Cardiac muscle cell (in vitro differentiated cells and primary cell): ENCODE measurements around the gene ZSCAN31. TPM values are rescaled to one million over a fixed set of nuclear protein-coding genes. Genes with fewer than 3 reads are reported as not detected.
A peak's percentile ranks its signal among the peaks of the same experiment; 100 is the strongest.

Experiments
- DNase-seq, 2 donors: peaks; one replicate each; pipeline versions ENCODE4 v3.0.0 to v3.0.0-alpha.2; 2010 to 2017; ENCODE audit warnings: low read depth in 1 of 2, low spot score in 1 of 2
- H3K27ac ChIP-seq: fragments of 200-600 bp; sonication (generic); 2 replicates; pipeline ENCODE4 v1.5.1; 2016
- H3K27me3 ChIP-seq: fragments of 200-600 bp; sonication (generic); 2 replicates; pipeline ENCODE4 v1.6.0; 2016; ENCODE audit warnings: control low read depth
- H3K36me3 ChIP-seq: fragments of 200-600 bp; sonication (generic); 2 replicates; pipeline ENCODE4 v1.5.1; 2016; ENCODE audit warnings: control low read depth
- H3K4me1 ChIP-seq: fragments of 200-600 bp; sonication (generic); 2 replicates; pipeline ENCODE4 v1.8.1; 2017; ENCODE audit warnings: low read depth, mild to moderate bottlenecking, mixed run types
- H3K4me3 ChIP-seq: fragments of 200-600 bp; sonication (generic); 2 replicates; pipeline ENCODE4 v1.5.1; 2016; ENCODE audit warnings: mild to moderate bottlenecking
- H3K9me3 ChIP-seq: fragments of 200-600 bp; sonication (generic); 2 replicates; pipeline ENCODE4 v1.5.1; 2017; ENCODE audit warnings: low read depth, mild to moderate bottlenecking, control low read depth
- CTCF ChIP-seq: IDR thresholded peaks from 2 replicates; pipeline ENCODE4 v1.5.1; 2012; ENCODE audit warnings: low read depth, mild to moderate bottlenecking, low read length
- polyA plus RNA-seq: library from polyadenylated mRNA; unstranded; fragments of >200 nt; fragmentation: Nextera tagmentation; extraction: Ambion mirVana; gene quantifications from 2 replicates; pipeline ENCODE4 v1.2.1, GENCODE V29; 2016
- total RNA-seq: library from RNA; depleted of rRNA; stranded (reverse); fragments of >200 nt; gene quantifications from 2 replicates; pipeline ENCODE4 v1.2.3, GENCODE V29; 2016

ZSCAN31 gene
- total and polyA plus RNA-seq, 2 experiments from 2014 or later = 3.8 to 8.1 TPM

- H3K36me3 ChIP-seq = no peaks in the 10 kb centered on the region
- no peak for TF ChIP-seq CTCF
- H3K9me3 ChIP-seq = no peaks in the 10 kb centered on the region
- H3K4me3 ChIP-seq = peak overlapping the region; percentile 18
- H3K27ac ChIP-seq = peak overlapping the region; percentile 100
- no peak for DNase-seq
- no peaks in the 10 kb centered on the region for H3K27me3 ChIP-seq
- peaks cover 5% of the 10 kb centered on the region for H3K4me1 ChIP-seq
These were observed 1.5 kb downstream of the ZSCAN31 start for GRCh38 chr6:28334286-28335039.

GRCh38 chr6:28333599-28334018 is 2.3 kb downstream of the ZSCAN31 start:
- Histone ChIP-seq H3K27ac (no peak overlapping the region), H3K9me3 (no peaks in the 10 kb centered on the region), H3K36me3 (no peaks in the 10 kb centered on the region), H3K4me1 (peaks cover 5% of the 10 kb centered on the region), H3K27me3 (no peaks in the 10 kb centered on the region), H3K4me3 (no peak overlapping the region)
- no peak for DNase-seq
- TF ChIP-seq CTCF = no peak

- TF ChIP-seq CTCF = no peak
These were observed 2.9 kb downstream of the ZSCAN31 start for GRCh38 chr6:28333047-28333446.

GRCh38 chr6:28330041-28330440 is 5.9 kb downstream of the ZSCAN31 start:
- TF ChIP-seq CTCF = no peak

More at GRCh38 chr6:28333047-28333446, 2.9 kb downstream of the ZSCAN31 start:
- Histone ChIP-seq H3K27me3 (no peaks in the 10 kb centered on the region), H3K4me3 (no peak overlapping the region), H3K9me3 (no peaks in the 10 kb centered on the region), H3K36me3 (no peaks in the 10 kb centered on the region), H3K4me1 (peaks cover 5% of the 10 kb centered on the region), H3K27ac (no peak overlapping the region)
- DNase-seq = no peak

GRCh38 chr6:28326371-28326948 is 9.5 kb downstream of the ZSCAN31 start:
- no peak for DNase-seq
- Histone ChIP-seq H3K36me3 (peaks cover 8% of the 10 kb centered on the region), H3K4me1 (no peaks in the 10 kb centered on the region), H3K27ac (no peak overlapping the region), H3K9me3 (peaks cover 3% of the 10 kb centered on the region), H3K27me3 (no peaks in the 10 kb centered on the region), H3K4me3 (no peak overlapping the region)
- TF ChIP-seq CTCF = no peak

More at GRCh38 chr6:28330041-28330440, 5.9 kb downstream of the ZSCAN31 start:
- Histone ChIP-seq H3K27ac (no peak overlapping the region), H3K9me3 (peaks cover 3% of the 10 kb centered on the region), H3K36me3 (peaks cover 8% of the 10 kb centered on the region), H3K4me3 (no peak overlapping the region), H3K27me3 (no peaks in the 10 kb centered on the region), H3K4me1 (no peaks in the 10 kb centered on the region)
- no peak for DNase-seq
